Chondrocyte (in vitro differentiated cells): ENCODE data around the gene ESYT1. TPM values are rescaled to one million over a fixed set of nuclear protein-coding genes. Genes with fewer than 3 reads are reported as not detected.
A peak's percentile ranks its signal among the peaks of the same experiment; 100 is the strongest.
"Not testable (repeated sequence)": the region's sequence is repeated elsewhere in the genome, so short reads cannot be mapped to it uniquely, and the experiment has no call there.

ENCODE experiments used
- DNase-seq: peaks from one replicate; pipeline ENCODE4 v3.0.0; 2021; ENCODE audit warnings: mixed read lengths, low spot score
- H3K27ac Mint-ChIP-seq: one replicate; pipeline ENCODE4 v1.8.0; 2021; ENCODE audit warnings: mild to moderate bottlenecking, moderate library complexity, mixed read lengths; ENCODE audit not compliant: unreplicated experiment
- H3K27me3 Mint-ChIP-seq: 2 replicates; pipeline ENCODE4 v1.8.0; 2021; ENCODE audit warnings: low read depth, mixed read lengths
- H3K36me3 Mint-ChIP-seq: 2 replicates; pipeline ENCODE4 v1.8.0; 2021; ENCODE audit warnings: low read depth, mixed read lengths
- H3K4me1 Mint-ChIP-seq: 2 replicates; pipeline ENCODE4 v1.8.0; 2021; ENCODE audit warnings: low read depth, mild to moderate bottlenecking, mixed read lengths
- H3K4me3 Mint-ChIP-seq: one replicate; pipeline ENCODE4 v1.8.0; 2021; ENCODE audit warnings: mild to moderate bottlenecking, moderate library complexity, mixed read lengths; ENCODE audit not compliant: unreplicated experiment
- H3K9me3 Mint-ChIP-seq: 2 replicates; pipeline ENCODE4 v1.8.0; 2021; ENCODE audit warnings: low read depth, mixed read lengths
- CTCF ChIP-seq: fragments of 200-600 bp; sonication (generic); IDR thresholded peaks from 2 replicates; pipeline ENCODE4 v1.5.0; 2021; ENCODE audit warnings: antibody characterized with exemption, mild to moderate bottlenecking, moderate library complexity
- total RNA-seq: library from RNA; stranded (reverse); gene quantifications from 3 replicates; pipeline ENCODE4 v1.2.1, GENCODE V29; 2021

The ESYT1 gene
- total RNA-seq, 1 donor from 2014 or later: 155 TPM

GRCh38 chr12:56154246-56154771 lies 26.2 kb downstream of the ESYT1 start:
- Mint-ChIP-seq H3K4me3 (no peak overlapping the region), H3K36me3 (peaks cover 7% of the 10 kb centered on the region), H3K27me3 (no peaks in the 10 kb centered on the region), H3K9me3 (no peaks in the 10 kb centered on the region), H3K27ac (no peak overlapping the region), H3K4me1 (peaks cover 48% of the 10 kb centered on the region)
- TF ChIP-seq CTCF: no peak
- DNase-seq: no peak

DNA sequence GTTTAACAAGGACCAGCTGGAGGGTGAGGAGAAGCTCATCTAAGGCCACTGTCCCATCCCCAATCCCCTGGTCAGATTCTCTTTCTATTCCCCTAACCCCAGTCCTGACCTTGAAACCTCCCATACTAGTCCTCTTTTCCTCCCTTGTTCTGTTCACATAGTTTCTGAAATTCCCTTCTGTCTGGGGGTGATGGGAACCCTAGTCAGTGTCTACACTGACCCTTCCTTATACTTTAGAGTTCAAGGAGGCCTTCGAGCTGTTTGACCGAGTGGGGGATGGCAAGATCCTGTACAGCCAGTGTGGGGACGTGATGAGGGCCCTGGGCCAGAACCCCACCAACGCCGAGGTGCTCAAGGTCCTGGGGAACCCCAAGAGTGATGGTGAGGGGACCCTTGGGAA lies 26.8 kb downstream of the ESYT1 start:
- no peak for DNase-seq
- Mint-ChIP-seq H3K4me1 (peaks cover 50% of the 10 kb centered on the region), H3K36me3 (peaks cover 11% of the 10 kb centered on the region), H3K27me3 (no peaks in the 10 kb centered on the region), H3K4me3 (no peak overlapping the region), H3K27ac (no peak overlapping the region), H3K9me3 (no peaks in the 10 kb centered on the region)
- no peak for TF ChIP-seq CTCF

DNA sequence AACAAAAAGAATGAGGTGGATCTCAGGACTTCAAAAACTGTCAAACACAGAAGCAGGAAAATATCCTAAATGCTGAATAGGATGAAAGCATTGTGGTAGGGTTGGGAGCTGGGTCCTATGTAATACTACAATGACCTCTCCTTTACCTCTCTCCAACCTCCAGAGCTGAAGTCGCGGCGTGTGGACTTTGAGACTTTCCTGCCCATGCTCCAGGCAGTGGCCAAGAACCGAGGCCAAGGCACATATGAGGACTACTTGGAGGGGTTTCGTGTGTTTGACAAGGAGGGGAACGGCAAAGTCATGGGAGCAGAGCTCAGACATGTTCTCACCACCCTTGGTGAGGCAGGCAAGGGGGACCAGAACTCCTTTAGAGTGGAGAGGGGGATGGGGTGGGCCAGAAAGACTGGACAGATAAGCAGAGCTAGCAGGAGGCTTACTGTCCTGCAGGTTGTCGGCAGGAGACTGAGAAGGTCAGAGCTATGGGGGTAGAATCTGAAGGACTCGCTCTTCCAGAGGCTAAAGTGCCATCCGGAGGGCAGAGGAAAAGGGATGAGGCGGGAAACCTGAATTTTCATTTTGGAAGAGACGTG lies 27.3 kb downstream of the ESYT1 start:
- Mint-ChIP-seq H3K36me3 (peaks cover 16% of the 10 kb centered on the region), H3K27me3 (no peaks in the 10 kb centered on the region), H3K9me3 (no peaks in the 10 kb centered on the region), H3K4me1 (peaks cover 52% of the 10 kb centered on the region), H3K4me3 (peak overlapping the region; percentile 10), H3K27ac (no peak overlapping the region)
- TF ChIP-seq CTCF: no peak
- no peak for DNase-seq

DNA sequence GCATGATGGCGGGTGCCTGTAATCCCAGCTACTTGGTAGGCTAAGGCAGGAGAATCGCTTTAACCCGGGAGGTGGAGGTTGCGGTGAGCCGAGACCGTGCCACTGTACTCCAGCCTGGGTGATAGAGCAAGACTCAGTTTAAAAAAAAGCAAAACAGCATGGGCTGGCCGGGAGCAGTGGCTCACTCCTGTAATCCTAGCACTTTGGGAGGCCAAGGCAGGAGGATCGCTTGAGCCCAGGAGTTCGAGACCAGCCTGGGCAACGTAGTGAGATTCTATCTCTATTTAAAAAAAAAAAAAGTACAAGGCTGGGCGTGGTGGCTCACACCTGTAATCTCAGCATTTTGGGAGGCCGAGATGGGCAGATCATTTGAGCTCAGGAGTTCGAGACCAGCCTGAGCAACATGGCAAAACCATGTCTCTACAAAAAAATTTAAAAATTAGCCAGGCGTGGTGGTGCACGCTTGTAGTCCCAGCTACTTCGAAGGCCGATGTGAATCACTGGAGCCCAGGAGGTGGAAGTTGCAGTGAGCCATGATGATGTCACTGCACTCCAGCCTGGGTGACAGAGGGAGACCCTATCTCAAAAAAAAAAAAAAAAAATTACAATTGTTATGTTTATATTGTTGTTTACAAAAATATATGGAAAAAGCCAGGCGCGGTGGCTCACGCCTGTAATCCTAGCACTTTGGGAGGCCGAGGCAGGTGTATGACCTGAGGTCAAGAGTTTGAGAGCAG lies 28.6 kb downstream of the ESYT1 start:
- not testable (repeated sequence) for DNase-seq
- peaks cover 54% of the 10 kb centered on the region for H3K4me1 Mint-ChIP-seq

GRCh38 chr12:56157201-56158028 lies 29.3 kb downstream of the ESYT1 start:
- peak; percentile 66 for DNase-seq
- no peaks in the 10 kb centered on the region for H3K27me3 Mint-ChIP-seq
- peaks cover 51% of the 10 kb centered on the region for H3K4me1 Mint-ChIP-seq
- H3K4me3 Mint-ChIP-seq: peak overlapping the region; percentile 94
- TF ChIP-seq CTCF: peak; percentile 82
- H3K9me3 Mint-ChIP-seq: no peaks in the 10 kb centered on the region
- H3K27ac Mint-ChIP-seq: peak overlapping the region; percentile 99
- H3K36me3 Mint-ChIP-seq: peaks cover 32% of the 10 kb centered on the region

More for the DNA sequence above, 28.6 kb downstream of the ESYT1 start:
- peak overlapping the region; percentile 99 for H3K27ac Mint-ChIP-seq
- H3K9me3 Mint-ChIP-seq, H3K27me3 Mint-ChIP-seq: not testable (repeated sequence)
- peak overlapping the region; percentile 94 for H3K4me3 Mint-ChIP-seq
- H3K36me3 Mint-ChIP-seq: peaks cover 27% of the 10 kb centered on the region
